NCI-H82 (cell line): ENCODE data around the gene SRPK2.

Experiments
- DNase-seq: peaks from one replicate; lab custom pipeline; 2025; lab: John Stamatoyannopoulos, UW

Gene SRPK2

GRCh38 chr7:105133986-105134655 is 254.6 kb downstream of the SRPK2 start:
- no peak for DNase-seq

GRCh38 chr7:105133358-105133757 is 255.4 kb downstream of the SRPK2 start:
- DNase-seq, result no peak

- DNase-seq, result no peak
Measured at GRCh38 chr7:105132835-105133234, 255.9 kb downstream of the SRPK2 start.

- DNase-seq, result no peak
Measured at GRCh38 chr7:105132335-105132734, 256.4 kb downstream of the SRPK2 start.

GRCh38 chr7:105131890-105132289 is 256.8 kb downstream of the SRPK2 start:
- DNase-seq, result no peak

GRCh38 chr7:105131033-105131656 is 257.6 kb downstream of the SRPK2 start:
- no peak for DNase-seq

- DNase-seq, result no peak
Measured at GRCh38 chr7:105130580-105130979, 258.1 kb downstream of the SRPK2 start.

- DNase-seq, result peak; percentile 12
Measured at GRCh38 chr7:105130048-105130447, 258.7 kb downstream of the SRPK2 start.

GRCh38 chr7:105127179-105127578 is 261.5 kb downstream of the SRPK2 start:
- DNase-seq, result no peak

- no peak for DNase-seq
Measured at GRCh38 chr7:105126436-105126975, 262.2 kb downstream of the SRPK2 start.

GRCh38 chr7:105125745-105126144 is 263.0 kb downstream of the SRPK2 start:
- DNase-seq, result no peak

GRCh38 chr7:105122619-105123018 is 266.1 kb downstream of the SRPK2 start:
- DNase-seq, result no peak

GRCh38 chr7:105118612-105119600 is 269.8 kb downstream of the SRPK2 start:
- no peak for DNase-seq

GRCh38 chr7:105112440-105113418 is 276.0 kb downstream of the SRPK2 start:
- DNase-seq, result no peak

- DNase-seq, result no peak
Measured at GRCh38 chr7:105107458-105107857, 281.3 kb downstream of the SRPK2 start.

- no peak for DNase-seq
Measured at GRCh38 chr7:105106473-105106872, 282.2 kb downstream of the SRPK2 start.

GRCh38 chr7:105105579-105105978 is 283.1 kb downstream of the SRPK2 start:
- no peak for DNase-seq

GRCh38 chr7:105102557-105103352 is 286.0 kb downstream of the SRPK2 start:
- no peak for DNase-seq

GRCh38 chr7:105101864-105102263 is 286.9 kb downstream of the SRPK2 start:
- DNase-seq, result no peak

- no peak for DNase-seq
Measured at GRCh38 chr7:105098863-105099515, 289.7 kb downstream of the SRPK2 start.
